Measurements from ENCODE around the gene DCC.

DCC gene

GRCh38 chr18:52691841-52692240 lies 351.8 kb downstream of the DCC start:
- no peak for DNase-seq (ENCODE audit: low read depth in 2 of 2)

GRCh38 chr18:52694804-52695203 lies 354.8 kb downstream of the DCC start:
- DNase-seq (ENCODE audit: low read depth in 2 of 2) = no peak

- DNase-seq (ENCODE audit: low read depth in 2 of 2) = no peak
Observed at GRCh38 chr18:52700116-52700515, 360.1 kb downstream of the DCC start.

GRCh38 chr18:52700816-52701215 lies 360.8 kb downstream of the DCC start:
- no peak for DNase-seq (ENCODE audit: low read depth in 2 of 2)

- DNase-seq (ENCODE audit: low read depth in 2 of 2) = no peak
Observed at GRCh38 chr18:52701219-52701935, 361.4 kb downstream of the DCC start.

- no peak for DNase-seq (ENCODE audit: low read depth in 2 of 2)
Observed at GRCh38 chr18:52715421-52715820, 375.4 kb downstream of the DCC start.

- no peak for DNase-seq (ENCODE audit: low read depth in 2 of 2)
Observed at GRCh38 chr18:52715991-52716390, 376.0 kb downstream of the DCC start.

GRCh38 chr18:52716973-52717372 lies 377.0 kb downstream of the DCC start:
- DNase-seq (ENCODE audit: low read depth in 2 of 2) = no peak

GRCh38 chr18:52722904-52723303 lies 382.9 kb downstream of the DCC start:
- DNase-seq (ENCODE audit: low read depth in 2 of 2) = no peak

GRCh38 chr18:52723550-52723970 lies 383.6 kb downstream of the DCC start:
- peak in 1 of 2 experiments; percentile 1 for DNase-seq (ENCODE audit: low read depth in 2 of 2)

GRCh38 chr18:52730972-52731619 lies 391.1 kb downstream of the DCC start:
- DNase-seq (ENCODE audit: low read depth in 2 of 2) = no peak

GRCh38 chr18:52738946-52739345 lies 398.9 kb downstream of the DCC start:
- no peak for DNase-seq (ENCODE audit: low read depth in 2 of 2)

GRCh38 chr18:52746986-52747385 lies 407.0 kb downstream of the DCC start:
- DNase-seq (ENCODE audit: low read depth in 2 of 2) = no peak

- no peak for DNase-seq (ENCODE audit: low read depth in 2 of 2)
Observed at GRCh38 chr18:52747869-52748268, 407.9 kb downstream of the DCC start.

GRCh38 chr18:52748343-52748742 lies 408.3 kb downstream of the DCC start:
- DNase-seq (ENCODE audit: low read depth in 2 of 2) = no peak

GRCh38 chr18:52749542-52749941 lies 409.5 kb downstream of the DCC start:
- no peak for DNase-seq (ENCODE audit: low read depth in 2 of 2)

- DNase-seq (ENCODE audit: low read depth in 2 of 2) = no peak
Observed at GRCh38 chr18:52750995-52751394, 411.0 kb downstream of the DCC start.

- no peak for DNase-seq (ENCODE audit: low read depth in 2 of 2)
Observed at GRCh38 chr18:52764316-52764715, 424.3 kb downstream of the DCC start.

- no peak for DNase-seq (ENCODE audit: low read depth in 2 of 2)
Observed at GRCh38 chr18:52766002-52766545, 426.1 kb downstream of the DCC start.

GRCh38 chr18:52781113-52781512 lies 441.1 kb downstream of the DCC start:
- DNase-seq (ENCODE audit: low read depth in 2 of 2) = no peak

- DNase-seq (ENCODE audit: low read depth in 2 of 2) = no peak
Observed at GRCh38 chr18:52791321-52791720, 451.3 kb downstream of the DCC start.

GRCh38 chr18:52812834-52813233 lies 472.8 kb downstream of the DCC start:
- DNase-seq (ENCODE audit: low read depth in 2 of 2) = no peak

Measured in fibroblast of skin of left quadriceps (primary cell).